ENCODE results near the gene CXCL10.

Gene CXCL10

GRCh38 chr4:76011700-76012387 lies 11.5 kb downstream of the CXCL10 start:
- Histone ChIP-seq H3K9me3 (no peaks in the 10 kb centered on the region), H3K27ac (no peak overlapping the region), H3K27me3 (peaks cover 4% of the 10 kb centered on the region), H3K4me3 (ENCODE audit: low read depth in 1 of 2, low read length in 1 of 2) (no peak overlapping the region), H3K4me1 (ENCODE audit: control insufficient read depth in 1 of 2, insufficient read depth in 1 of 2, low read depth in 1 of 2, low read length in 1 of 2) (no peaks in the 10 kb centered on the region), H3K36me3 (no peaks in the 10 kb centered on the region)
- no peak for TF ChIP-seq CTCF (IDR thresholded peaks at IDR 0.05)

- no peak overlapping the region for H3K27ac ChIP-seq
Measured at GRCh38 chr4:76011018-76011670, 12.2 kb downstream of the CXCL10 start.

GRCh38 chr4:76010576-76010975 lies 12.7 kb downstream of the CXCL10 start:
- Histone ChIP-seq H3K36me3 (no peaks in the 10 kb centered on the region), H3K4me1 (ENCODE audit: control insufficient read depth in 1 of 2, insufficient read depth in 1 of 2, low read depth in 1 of 2, low read length in 1 of 2) (no peaks in the 10 kb centered on the region), H3K4me3 (ENCODE audit: low read depth in 1 of 2, low read length in 1 of 2) (no peak overlapping the region), H3K9me3 (no peaks in the 10 kb centered on the region), H3K27ac (no peak overlapping the region), H3K27me3 (peaks cover 4% of the 10 kb centered on the region)
- TF ChIP-seq CTCF (IDR thresholded peaks at IDR 0.05), result no peak

More at GRCh38 chr4:76011018-76011670, 12.2 kb downstream of the CXCL10 start:
- H3K9me3 ChIP-seq, result no peaks in the 10 kb centered on the region
- H3K4me1 ChIP-seq (ENCODE audit: control insufficient read depth in 1 of 2, insufficient read depth in 1 of 2, low read depth in 1 of 2, low read length in 1 of 2), result no peaks in the 10 kb centered on the region
- no peaks in the 10 kb centered on the region for H3K36me3 ChIP-seq
- no peak for TF ChIP-seq CTCF (IDR thresholded peaks at IDR 0.05)
- H3K27me3 ChIP-seq, result peaks cover 4% of the 10 kb centered on the region
- H3K4me3 ChIP-seq (ENCODE audit: low read depth in 1 of 2, low read length in 1 of 2), result no peak overlapping the region

GRCh38 chr4:76009311-76009710 lies 14.0 kb downstream of the CXCL10 start:
- Histone ChIP-seq H3K4me3 (ENCODE audit: low read depth in 1 of 2, low read length in 1 of 2) (no peak overlapping the region), H3K36me3 (no peaks in the 10 kb centered on the region), H3K27ac (no peak overlapping the region), H3K9me3 (no peaks in the 10 kb centered on the region), H3K4me1 (ENCODE audit: control insufficient read depth in 1 of 2, insufficient read depth in 1 of 2, low read depth in 1 of 2, low read length in 1 of 2) (no peaks in the 10 kb centered on the region), H3K27me3 (peaks cover 4% of the 10 kb centered on the region)
- no peak for TF ChIP-seq CTCF (IDR thresholded peaks at IDR 0.05)

GRCh38 chr4:76007089-76007862 lies 16.0 kb downstream of the CXCL10 start, which contains the start of gene CXCL9:
CXCL9 (minus strand) TSS chr4:76007509; CDS start chr4:76007449, 60 bp downstream.
- H3K27ac ChIP-seq, result no peak within 1 kb of the TSS

More at GRCh38 chr4:76007089-76007862, 16.0 kb downstream of the CXCL10 start, which contains the start of gene CXCL9:
- H3K27me3 ChIP-seq, result no peaks in the 10 kb centered on the region
- TF ChIP-seq CTCF (IDR thresholded peaks at IDR 0.05), result no peak
- no peaks in the 10 kb centered on the region for H3K9me3 ChIP-seq
- peaks cover 2 to 3% of the 10 kb centered on the region in 2 experiments for H3K4me1 ChIP-seq (ENCODE audit: control insufficient read depth in 1 of 2, insufficient read depth in 1 of 2, low read depth in 1 of 2, low read length in 1 of 2)
- H3K36me3 ChIP-seq, result no peaks in the 10 kb centered on the region
- H3K4me3 ChIP-seq (ENCODE audit: low read depth in 1 of 2, low read length in 1 of 2), result no peak within 1 kb of the TSS

Measured in neutrophil (primary cell).